Measurements from ENCODE around the gene DNTT.

- no peak for TF ChIP-seq POLR2AphosphoS5 (IDR thresholded peaks at IDR 0.05; ENCODE audit: low read depth)
- TF ChIP-seq, protein P1, sequence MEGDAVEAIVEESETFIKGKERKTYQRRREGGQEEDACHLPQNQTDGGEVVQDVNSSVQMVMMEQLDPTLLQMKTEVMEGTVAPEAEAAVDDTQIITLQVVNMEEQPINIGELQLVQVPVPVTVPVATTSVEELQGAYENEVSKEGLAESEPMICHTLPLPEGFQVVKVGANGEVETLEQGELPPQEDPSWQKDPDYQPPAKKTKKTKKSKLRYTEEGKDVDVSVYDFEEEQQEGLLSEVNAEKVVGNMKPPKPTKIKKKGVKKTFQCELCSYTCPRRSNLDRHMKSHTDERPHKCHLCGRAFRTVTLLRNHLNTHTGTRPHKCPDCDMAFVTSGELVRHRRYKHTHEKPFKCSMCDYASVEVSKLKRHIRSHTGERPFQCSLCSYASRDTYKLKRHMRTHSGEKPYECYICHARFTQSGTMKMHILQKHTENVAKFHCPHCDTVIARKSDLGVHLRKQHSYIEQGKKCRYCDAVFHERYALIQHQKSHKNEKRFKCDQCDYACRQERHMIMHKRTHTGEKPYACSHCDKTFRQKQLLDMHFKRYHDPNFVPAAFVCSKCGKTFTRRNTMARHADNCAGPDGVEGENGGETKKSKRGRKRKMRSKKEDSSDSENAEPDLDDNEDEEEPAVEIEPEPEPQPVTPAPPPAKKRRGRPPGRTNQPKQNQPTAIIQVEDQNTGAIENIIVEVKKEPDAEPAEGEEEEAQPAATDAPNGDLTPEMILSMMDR (IDR thresholded peaks at IDR 0.05; ENCODE audit: insufficient read depth, low read length) = no peak
- no peak for TF ChIP-seq REST (IDR thresholded peaks at IDR 0.05; ENCODE audit: insufficient replicate concordance, low read depth)
Measured at GRCh38 chr10:96266118-96266770, 38.0 kb upstream of the DNTT start.

All from HL-60 (cell line).